KBM-7 (cell line): ENCODE results near the gene UNC119.

Source experiments
- DNase-seq: peaks from one replicate; pipeline ENCODE4 v3.0.0-alpha.2; 2015
- in situ Hi-C: fragments of 300-500 bp; cut with MboI; formaldehyde crosslinking; loops from 2 replicates; pipeline ENCODE4 v1.14.3; 2020; ENCODE audit warnings: low sequenced_read_pairs, low pct_unique_long_range_greater_than_20kb, mixed read lengths

The UNC119 gene

DNA sequence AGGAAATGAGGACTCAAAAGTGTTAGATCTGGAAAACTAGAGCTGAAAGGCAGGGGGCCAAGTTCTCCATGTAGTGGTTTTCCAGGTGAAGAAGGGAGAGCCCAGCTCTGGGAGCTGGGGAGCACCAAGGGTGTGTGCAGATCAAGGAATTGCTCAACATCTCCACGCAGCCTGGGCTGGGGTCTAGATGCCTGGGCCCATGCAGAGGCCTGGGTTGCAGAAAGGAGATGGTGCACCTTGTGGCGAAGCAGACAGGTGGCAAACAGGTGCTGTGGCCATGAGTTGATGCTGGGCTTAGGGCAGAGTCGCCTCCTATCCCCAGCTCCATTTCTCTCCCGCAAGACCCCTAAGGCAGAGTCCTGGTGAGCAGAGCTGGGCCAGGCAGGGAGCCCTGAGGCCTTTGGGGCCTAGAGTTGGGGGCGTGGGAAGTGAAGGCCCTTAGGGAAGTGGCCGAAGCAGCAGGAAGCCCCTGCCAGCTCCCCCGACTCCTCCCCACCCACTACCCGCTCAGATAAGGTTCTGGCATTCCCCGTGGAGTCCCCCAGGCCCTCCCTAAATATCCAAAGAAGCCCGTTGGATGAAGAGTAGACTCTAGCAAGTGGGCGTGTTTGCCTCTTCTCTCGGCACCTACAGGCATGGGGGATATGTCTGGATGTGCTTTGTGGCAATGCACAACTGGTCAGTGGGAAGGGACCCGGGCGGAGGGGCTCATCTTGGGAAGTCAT, 45.5 kb downstream of the UNC119 start:
- no peak for DNase-seq
- in situ Hi-C loops = no loop called here

DNA sequence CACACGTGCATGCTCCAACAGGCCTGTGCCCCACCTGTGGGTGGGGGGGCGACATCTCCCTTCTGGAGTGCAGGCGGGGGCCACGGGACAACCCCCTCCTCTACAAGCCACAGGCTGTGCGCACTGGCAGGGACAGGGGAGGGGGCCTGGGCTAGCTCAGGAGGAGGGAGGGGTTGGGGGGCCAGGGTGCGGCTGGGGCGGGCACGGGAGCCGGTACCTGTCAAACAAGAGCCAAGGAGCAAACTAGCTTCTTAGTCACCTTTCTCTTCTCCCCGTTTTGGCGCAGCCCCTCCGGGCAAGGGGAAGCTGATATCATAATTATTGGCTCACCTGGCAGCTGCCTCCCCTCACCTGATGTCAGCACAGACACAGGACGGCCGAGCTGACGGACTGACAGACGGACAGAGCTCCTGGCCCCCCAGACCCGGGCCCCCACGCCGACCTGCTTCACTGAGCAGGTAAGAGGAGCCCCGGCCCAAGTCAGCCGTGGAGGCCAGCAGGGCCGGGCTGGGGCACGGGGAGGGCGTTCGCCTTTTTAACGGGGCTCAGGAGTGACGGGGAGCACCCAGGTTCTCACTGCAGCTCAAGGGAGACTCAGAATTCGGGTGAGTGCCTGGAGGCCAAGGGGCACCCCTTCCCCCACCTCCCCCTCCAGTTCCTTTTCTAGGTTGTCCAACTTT, 46.3 kb downstream of the UNC119 start, which contains the start of gene FOXN1:
Gene FOXN1, plus strand, starts transcription at position 363 of the 680 bp plus-strand sequence. CDS start 17,622 bp downstream, outside the sequence.
- DNase-seq = no peak
- in situ Hi-C loops = no loop called here

DNA sequence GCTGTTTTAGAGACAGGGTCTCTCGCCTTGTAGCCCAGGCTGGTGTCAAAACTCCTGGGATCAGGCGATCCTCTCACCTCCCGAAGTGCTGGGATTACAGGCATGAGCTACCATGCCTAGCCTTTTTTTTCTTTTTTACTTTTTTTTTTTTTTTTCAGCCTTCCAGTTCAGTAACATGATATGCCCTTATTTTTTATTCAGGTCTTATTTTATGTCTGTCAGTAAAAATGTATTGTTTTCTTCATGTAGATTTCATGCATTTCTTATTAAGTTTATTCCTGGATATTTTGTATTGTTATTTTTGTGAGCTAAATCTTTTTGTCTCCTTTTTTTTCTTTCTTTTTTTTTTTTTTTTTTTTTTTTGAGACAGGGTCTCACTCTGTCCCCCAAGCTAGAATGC, 49.0 kb downstream of the UNC119 start:
- in situ Hi-C loops = no loop called here
- DNase-seq = no peak

DNA sequence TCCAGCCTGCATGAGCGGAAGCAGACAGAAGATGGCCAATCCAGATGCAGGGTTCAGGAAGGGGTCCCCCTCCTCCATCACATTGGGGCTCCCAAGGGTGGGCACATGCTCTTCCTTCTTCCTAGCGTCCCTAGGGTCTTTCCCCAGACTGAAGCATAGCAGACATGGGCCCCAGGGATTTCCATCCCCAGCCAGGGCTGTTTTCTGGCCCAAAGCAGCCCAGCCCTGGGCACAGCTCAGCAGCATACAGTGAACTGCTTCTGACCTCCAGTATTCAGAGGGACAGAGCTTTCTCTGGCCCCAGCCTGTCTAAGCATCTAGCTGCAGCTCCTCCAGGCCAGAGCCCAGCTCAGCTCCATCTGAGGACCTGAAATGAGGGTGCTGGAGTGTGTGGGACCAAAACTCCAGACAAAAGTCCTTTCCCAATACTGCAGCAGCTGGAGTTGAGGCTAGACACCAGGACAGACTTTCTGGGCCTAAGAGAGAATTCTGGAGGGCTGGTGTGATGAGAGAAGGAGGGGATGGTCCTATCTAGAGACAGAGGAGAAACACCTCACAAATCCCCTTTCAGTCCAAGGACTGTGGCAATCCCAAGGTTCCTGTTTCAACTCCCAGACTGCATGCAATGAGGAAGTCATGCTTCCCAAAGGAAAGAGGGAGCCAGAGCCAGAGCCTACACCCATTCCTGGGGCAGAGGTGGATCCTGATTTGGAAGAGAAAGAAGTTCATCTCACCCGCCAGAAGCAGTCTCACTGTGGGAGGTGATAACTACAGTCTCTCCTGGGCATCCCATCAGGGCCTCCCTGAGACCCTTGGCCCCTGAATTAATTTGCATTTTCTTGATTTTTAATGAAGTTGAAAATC, 50.8 kb downstream of the UNC119 start:
- in situ Hi-C loops = no loop called here
- no peak for DNase-seq

DNA sequence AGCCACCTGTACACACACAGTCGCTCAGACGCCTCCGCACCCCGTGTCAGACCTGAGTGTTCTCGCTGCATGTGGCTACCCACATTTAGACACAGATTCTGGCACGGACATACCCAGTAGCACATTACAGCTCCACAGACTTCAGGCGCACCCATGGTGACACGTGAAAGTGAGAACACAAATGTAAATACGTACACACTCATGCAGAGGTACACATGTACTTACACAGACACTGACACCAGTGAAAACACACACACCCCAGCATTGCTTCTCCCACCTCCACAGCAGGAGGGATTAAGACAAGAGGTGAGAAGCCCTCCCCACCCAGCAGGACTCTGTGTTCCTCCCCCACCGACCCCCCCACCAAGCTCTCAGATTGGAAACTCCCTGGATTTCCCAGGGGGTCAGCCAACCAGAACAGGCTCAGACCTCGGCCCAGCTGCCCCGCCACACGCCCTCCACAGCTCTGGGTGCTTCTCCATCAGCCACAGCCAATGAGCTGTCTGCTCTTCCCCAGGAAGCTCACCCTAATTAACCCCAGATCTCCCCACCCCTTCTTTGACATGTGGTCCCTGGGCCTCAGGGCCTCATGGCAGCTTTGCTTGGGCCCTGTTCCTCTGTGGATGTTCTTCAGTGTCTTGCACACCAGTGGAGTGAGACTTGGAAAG, 51.6 kb downstream of the UNC119 start:
- DNase-seq = no peak
- in situ Hi-C loops = no loop called here

DNA sequence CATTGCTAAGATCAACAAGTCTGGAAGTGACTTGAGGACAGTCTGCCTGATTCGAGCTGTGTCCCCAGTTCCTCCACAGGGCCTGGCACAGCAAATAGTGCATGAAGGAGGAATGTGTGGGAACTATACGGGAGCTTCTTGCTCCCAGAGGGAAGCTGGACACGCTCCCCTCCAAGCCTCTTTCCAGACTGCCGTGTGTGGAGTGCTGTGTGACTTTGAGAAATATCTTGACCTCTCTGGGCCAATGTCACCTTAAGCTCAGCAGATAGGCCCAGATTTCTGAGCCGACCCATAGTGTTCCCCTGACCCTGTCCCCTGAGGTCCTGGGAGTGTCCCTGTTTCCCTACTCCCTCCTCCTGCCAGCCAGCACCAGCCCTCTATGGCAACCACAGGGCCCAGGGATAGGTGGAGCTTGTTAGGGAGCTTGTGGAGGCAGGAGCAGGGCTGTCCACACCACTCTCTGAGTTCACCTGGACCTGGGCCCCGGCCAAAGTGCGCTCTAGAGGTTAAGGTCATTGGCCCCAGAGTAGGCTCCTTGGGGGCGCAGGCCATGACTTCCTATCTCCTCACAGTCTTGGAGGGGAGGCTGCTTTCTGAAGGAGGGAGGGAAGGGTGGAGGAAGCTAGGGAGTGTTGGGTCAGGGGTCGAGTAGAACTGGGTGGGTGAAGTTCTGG, 52.6 kb downstream of the UNC119 start:
- DNase-seq = no peak
- in situ Hi-C loops = loop anchor here (10.0 kb wide), 1 partner anchor 45 kb away; no protein-coding TSS in a partner anchor

DNA sequence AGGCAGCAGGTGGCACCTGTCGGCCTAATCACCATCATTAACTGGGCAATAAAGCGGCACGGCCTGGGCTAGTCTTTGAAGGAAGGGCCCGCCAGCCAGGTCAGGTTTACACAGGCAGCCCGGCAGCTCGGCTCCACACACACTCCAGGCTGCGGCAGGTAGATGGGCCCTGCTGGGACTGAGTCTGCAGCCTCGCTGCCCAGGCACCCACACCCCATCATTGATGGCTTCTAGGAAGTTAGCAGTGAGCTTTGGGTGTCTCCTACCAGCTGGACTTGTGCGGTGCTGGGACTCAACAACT, 53.1 kb downstream of the UNC119 start:
- in situ Hi-C loops = loop anchor here (10.0 kb wide), 1 partner anchor 45 kb away; no protein-coding TSS in a partner anchor

DNA sequence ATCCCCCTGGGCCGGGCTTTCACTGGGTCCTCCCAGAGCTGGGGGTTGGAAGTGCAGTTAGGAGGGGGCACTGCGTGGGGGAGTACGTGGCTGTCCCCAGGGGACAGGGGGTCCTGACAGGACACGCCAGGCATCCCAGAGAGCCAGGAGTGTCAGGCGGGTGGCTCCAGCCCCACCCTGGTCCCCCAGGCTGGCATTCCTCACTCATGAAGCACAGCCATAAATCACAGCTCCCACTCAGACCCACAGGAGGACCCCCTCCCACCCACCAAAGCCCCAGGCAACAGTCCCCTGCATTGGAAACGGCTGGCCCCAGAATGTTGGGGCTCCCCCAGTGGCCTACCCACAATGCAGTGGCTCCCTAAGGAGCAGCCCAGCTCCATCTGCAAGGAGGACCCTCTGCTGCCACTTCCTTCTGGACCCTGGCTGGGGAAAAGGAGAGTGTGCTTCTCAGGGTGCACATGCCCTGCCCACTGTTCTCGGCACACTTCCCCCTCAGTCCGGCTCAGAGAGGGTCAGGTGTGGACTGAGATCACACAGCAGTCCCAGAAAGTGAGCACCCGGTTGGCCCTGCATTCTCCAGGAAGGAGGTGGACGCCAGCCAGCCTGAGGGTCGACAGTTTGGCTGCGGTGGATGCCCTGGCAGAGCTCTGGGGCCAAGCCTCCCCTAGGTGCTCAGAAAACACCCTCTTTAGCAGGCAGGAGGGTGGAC, 53.6 kb downstream of the UNC119 start:
- DNase-seq = no peak
- in situ Hi-C loops = loop anchor here (10.0 kb wide), 1 partner anchor 46 kb away; no protein-coding TSS in a partner anchor

More for the DNA sequence above, 53.1 kb downstream of the UNC119 start:
- DNase-seq = no peak

DNA sequence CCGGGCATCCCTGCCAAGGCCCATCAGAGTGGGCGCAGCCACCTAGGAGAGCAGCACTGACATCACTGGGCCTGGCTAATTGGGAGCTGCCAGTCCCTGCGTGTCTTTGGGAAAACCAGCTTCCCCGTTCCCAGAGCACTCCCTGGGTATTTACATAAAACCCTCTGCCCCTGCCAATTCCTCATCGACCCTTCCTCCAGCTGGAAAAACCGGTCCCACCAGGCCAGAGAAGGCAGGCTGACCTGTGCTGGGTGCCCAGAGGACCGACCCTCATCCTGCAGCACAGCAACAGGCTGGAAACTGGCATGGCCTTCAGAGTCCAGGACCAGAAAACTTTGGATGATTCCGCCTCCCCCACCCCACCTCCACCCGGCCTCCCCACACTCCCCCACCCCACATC, 54.5 kb downstream of the UNC119 start:
- no peak for DNase-seq
- in situ Hi-C loops = loop anchor here (10.0 kb wide), 1 partner anchor 47 kb away; no protein-coding TSS in a partner anchor
